T-cell (primary cell): ENCODE results near the gene P2RY8. TPM values are rescaled to one million over a fixed set of nuclear protein-coding genes. Genes with fewer than 3 reads are reported as not detected.

ENCODE experiments used
- ATAC-seq, 4 experiments: fragments of 200-7000 bp in 3 of 4; fragments of 150-1000 bp in 1 of 4; cut with Tn5 transposase; replicated peaks in 1 of 4; 1 replicate in 3 of 4; 2 replicates in 1 of 4; pipeline ENCODE4 v1.10.0; 2021; ENCODE audit warnings: moderate library complexity in 3 of 4, mild to moderate bottlenecking in 2 of 4, moderate number of reproducible peaks in 1 of 4
- CTCF ChIA-PET, 2 donors: fragments of 300-600 bp; sonication (Branson Sonifier 250); formaldehyde crosslinking; loops; one replicate each; lab custom pipeline; 2022; ENCODE audit warnings: antibody characterized with exemption in 2 of 2; lab: Charles Lee
- POLR2A ChIA-PET, 2 donors: fragments of 300-600 bp; sonication (Branson Sonifier 250); formaldehyde crosslinking; loops; one replicate each; lab custom pipeline; 2022; ENCODE audit warnings: antibody characterized with exemption in 2 of 2; lab: Charles Lee
- DNase-seq, 35 experiments: peaks; one replicate each; pipeline versions ENCODE4 v3.0.0 to v3.0.0-alpha.2; 2013 to 2023
- H3K27ac ChIP-seq: one replicate; pipeline ENCODE4 v1.5.1; 2013; ENCODE audit warnings: low read length
- H3K27me3 ChIP-seq, 2 experiments: replicated peaks in 1 of 2; 1 replicate in 1 of 2; 2 replicates in 1 of 2; pipeline versions ENCODE4 v1.6.1 to v1.7.0; 2013; ENCODE audit warnings: low read length in 1 of 2, mixed read lengths in 1 of 2; ENCODE audit not compliant: control insufficient read depth in 2 of 2, insufficient read depth in 2 of 2; ENCODE audit errors: extremely low read depth in 1 of 2
- H3K36me3 ChIP-seq, 2 donors: 1 replicate in 1 of 2; 2 replicates in 1 of 2; pipeline versions ENCODE4 v1.6.1 to v1.7.0; 2013; ENCODE audit warnings: low read length in 1 of 2; ENCODE audit not compliant: control insufficient read depth in 2 of 2, insufficient read depth in 1 of 2; ENCODE audit errors: extremely low read depth in 1 of 2
- H3K4me1 ChIP-seq, 2 experiments: 1 replicate in 1 of 2; 2 replicates in 1 of 2; pipeline versions ENCODE4 v1.6.1 to v1.7.0; 2013; ENCODE audit warnings: low read length in 2 of 2, mixed read lengths in 1 of 2; ENCODE audit not compliant: insufficient read depth in 2 of 2, control insufficient read depth in 1 of 2; ENCODE audit errors: extremely low read depth in 1 of 2
- H3K4me3 ChIP-seq, 2 donors: 1 replicate in 1 of 2; 2 replicates in 1 of 2; pipeline versions ENCODE4 v1.5.1 to v1.7.0; 2013; ENCODE audit warnings: mild to moderate bottlenecking in 2 of 2, low read length in 1 of 2, moderate library complexity in 1 of 2; ENCODE audit not compliant: control insufficient read depth in 1 of 2; ENCODE audit errors: extremely low read depth in 1 of 2
- H3K9me3 ChIP-seq: 2 replicates; pipeline ENCODE4 v1.7.0; 2013
- H3K27ac Mint-ChIP-seq, 2 donors: one replicate each; pipeline ENCODE4 v1.8.0; 2020 to 2021; ENCODE audit warnings: mild to moderate bottlenecking in 2 of 2, mixed read lengths in 2 of 2
- H3K27me3 Mint-ChIP-seq, 2 donors: one replicate each; pipeline ENCODE4 v1.8.0; 2021 to 2022; ENCODE audit warnings: mixed read lengths in 2 of 2
- H3K36me3 Mint-ChIP-seq: one replicate; pipeline ENCODE4 v1.8.0; 2021; ENCODE audit warnings: mixed read lengths
- H3K4me1 Mint-ChIP-seq, 3 donors: one replicate each; pipeline ENCODE4 v1.8.0; 2020 to 2022; ENCODE audit warnings: mixed read lengths in 3 of 3, mild to moderate bottlenecking in 1 of 3
- H3K4me3 Mint-ChIP-seq, 3 donors: one replicate each; pipeline ENCODE4 v1.8.0; 2020 to 2022; ENCODE audit warnings: mild to moderate bottlenecking in 3 of 3, mixed read lengths in 3 of 3, moderate library complexity in 3 of 3
- H3K9me3 Mint-ChIP-seq, 3 donors: one replicate each; pipeline ENCODE4 v1.8.0; 2020 to 2022; ENCODE audit warnings: mixed read lengths in 3 of 3
- WGBS: methylation state at CpG from one replicate; pipeline ENCODE4 v1.1.5; 2013; ENCODE audit warnings: missing lambda C conversion rate; ENCODE audit not compliant: insufficient coverage; 5-methylcytosine and 5-hydroxymethylcytosine counted together
- total RNA-seq, 35 experiments: library from RNA in 6 of 35; stranded (reverse) in 6 of 35; fragments of 120-200 nt in 1 of 35; gene quantifications; one replicate each; pipeline versions ENCODE4 v1.2.1 to v1.2.4 and lab custom pipeline; 2013 to 2026

The P2RY8 gene
- total RNA-seq, 5 donors from 2014 or later (not counting 1 experiment from before 2014, with no cell fraction given): 114 to 219 (median 182) TPM

DNA sequence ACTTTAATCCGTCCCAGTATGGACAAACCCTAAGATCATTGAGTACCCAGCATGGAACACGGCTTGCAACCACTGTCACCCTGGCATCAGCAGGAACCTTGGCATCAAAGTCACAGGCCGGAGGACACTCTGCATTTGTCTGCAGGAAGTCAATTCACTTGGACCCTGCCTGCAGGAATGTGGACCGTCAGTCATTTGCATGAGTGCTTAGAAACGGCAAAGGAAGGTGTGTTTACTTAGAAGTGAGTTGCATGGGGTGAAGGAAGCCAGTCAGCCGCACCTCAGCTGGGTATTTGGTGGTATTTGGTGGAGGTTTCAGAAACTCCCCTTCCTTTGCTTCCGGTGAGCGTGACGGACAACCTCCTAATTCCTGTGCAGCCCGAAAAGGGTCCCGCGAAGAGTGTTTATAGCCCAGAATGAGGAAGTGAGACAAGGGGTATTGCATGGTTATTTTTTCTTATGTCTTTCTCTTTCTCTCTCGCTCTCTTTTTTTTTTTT is 15.5 kb downstream of the P2RY8 start:
- ChIA-PET POLR2A (no interaction called here), CTCF (no interaction called here)
- peaks cover 0 to 9% (median 0%) of the 10 kb centered on the region in 3 donors for H3K9me3 Mint-ChIP-seq
- H3K27me3 ChIP-seq: no peaks in the 10 kb centered on the region
- H3K27ac ChIP-seq: peak overlapping the region; percentile 50
- ATAC-seq (peak; percentile 75 to 91 (median 88)), DNase-seq (peak in 34 of 35 experiments; percentile 29 to 87 (median 70))
- WGBS: 31% methylated on average over 4 of the region's 13 CpGs
- no peaks in the 10 kb centered on the region for H3K9me3 ChIP-seq
- peaks cover 40% of the 10 kb centered on the region for H3K36me3 Mint-ChIP-seq
- H3K36me3 ChIP-seq: peaks cover 0 to 19% of the 10 kb centered on the region in 2 donors
- peaks cover 7 to 50% of the 10 kb centered on the region in 2 experiments for H3K4me1 ChIP-seq
- peak overlapping the region; percentile 3 to 15 for H3K4me3 ChIP-seq
- H3K4me1 Mint-ChIP-seq: peaks cover 51 to 56% (median 54%) of the 10 kb centered on the region in 3 donors
- H3K4me3 Mint-ChIP-seq: peak overlapping the region; percentile 69 to 79 (median 74)
- H3K27me3 Mint-ChIP-seq: no peaks in the 10 kb centered on the region
- H3K27ac Mint-ChIP-seq: peak overlapping the region; percentile 91 to 92

DNA sequence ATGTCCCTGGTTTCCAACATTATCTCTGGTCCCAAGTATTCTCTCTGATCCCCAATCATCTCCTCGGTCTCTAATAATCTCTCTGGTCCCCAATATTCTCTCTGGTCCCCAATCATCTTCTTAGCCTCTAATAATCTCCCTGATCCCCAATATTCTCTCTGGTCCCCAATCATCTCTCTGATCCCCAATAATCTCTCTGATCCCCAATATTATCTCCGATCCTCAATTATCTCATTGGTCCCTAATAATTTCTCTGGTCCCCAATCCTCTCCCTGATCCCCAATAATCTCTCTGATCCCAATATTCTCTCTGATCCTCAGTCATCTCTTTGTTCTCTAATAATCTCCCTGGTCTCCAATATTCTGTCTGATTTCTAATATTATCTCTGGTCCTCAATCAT is 16.6 kb downstream of the P2RY8 start:
- ChIA-PET POLR2A (no interaction called here), CTCF (no interaction called here)
- no peaks in the 10 kb centered on the region for H3K27me3 ChIP-seq
- Mint-ChIP-seq H3K36me3 (peaks cover 45% of the 10 kb centered on the region), H3K27ac (peak overlapping the region; percentile 52 to 83), H3K27me3 (no peaks in the 10 kb centered on the region), H3K4me1 (peaks cover 55 to 62% (median 61%) of the 10 kb centered on the region in 3 donors), H3K4me3 (peak overlapping the region in 1 of 3 donors; percentile 69), H3K9me3 (peaks cover 0 to 9% (median 0%) of the 10 kb centered on the region in 3 donors)
- ATAC-seq (no peak), DNase-seq (no peak)
- H3K9me3 ChIP-seq: no peaks in the 10 kb centered on the region
- peaks cover 7 to 56% of the 10 kb centered on the region in 2 experiments for H3K4me1 ChIP-seq
- WGBS: 89% methylated on average over 2 of the region's 2 CpGs
- peak overlapping the region; percentile 11 for H3K27ac ChIP-seq
- H3K4me3 ChIP-seq: no peak overlapping the region
- peaks cover 0 to 19% of the 10 kb centered on the region in 2 donors for H3K36me3 ChIP-seq

DNA sequence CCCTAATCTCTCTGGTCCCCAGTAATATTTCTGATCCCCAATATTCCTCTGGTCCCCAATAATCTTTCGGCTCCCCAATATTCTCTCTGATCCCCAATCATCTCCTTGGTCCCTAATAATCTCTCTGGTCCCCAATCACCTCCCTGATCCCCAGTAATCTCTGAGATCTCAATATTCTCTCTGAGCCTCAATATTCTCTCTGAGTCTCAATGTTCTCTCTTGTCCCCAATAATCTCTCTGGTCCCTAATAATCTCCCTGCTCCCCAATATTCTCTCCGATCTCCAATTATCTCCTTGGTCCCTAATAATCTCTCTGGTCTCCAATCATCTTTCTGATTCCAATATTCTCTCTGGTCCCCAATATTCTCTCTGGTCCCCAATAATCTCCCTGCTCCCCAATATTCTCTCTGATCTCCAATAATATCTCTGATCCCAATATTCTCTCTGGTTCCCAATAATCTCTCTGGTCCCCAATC is 17.9 kb downstream of the P2RY8 start:
- Histone ChIP-seq H3K36me3 (peaks cover 0 to 14% of the 10 kb centered on the region in 2 donors), H3K4me3 (no peak overlapping the region), H3K4me1 (peaks cover 7 to 52% of the 10 kb centered on the region in 2 experiments), H3K9me3 (no peaks in the 10 kb centered on the region), H3K27me3 (no peaks in the 10 kb centered on the region), H3K27ac (no peak overlapping the region)
- peak overlapping the region in 1 of 3 donors; percentile 9 for H3K4me3 Mint-ChIP-seq
- DNase-seq: no peak
- H3K27ac Mint-ChIP-seq: peak overlapping the region; percentile 45 to 83
- POLR2A ChIA-PET: no interaction called here
- peaks cover 0 to 9% (median 0%) of the 10 kb centered on the region in 3 donors for H3K9me3 Mint-ChIP-seq
- CTCF ChIA-PET: no interaction called here
- H3K27me3 Mint-ChIP-seq: no peaks in the 10 kb centered on the region
- WGBS: 96% methylated on average over 2 of the region's 2 CpGs
- peaks cover 55 to 62% (median 61%) of the 10 kb centered on the region in 3 donors for H3K4me1 Mint-ChIP-seq
- no peak for ATAC-seq
- peaks cover 46% of the 10 kb centered on the region for H3K36me3 Mint-ChIP-seq

DNA sequence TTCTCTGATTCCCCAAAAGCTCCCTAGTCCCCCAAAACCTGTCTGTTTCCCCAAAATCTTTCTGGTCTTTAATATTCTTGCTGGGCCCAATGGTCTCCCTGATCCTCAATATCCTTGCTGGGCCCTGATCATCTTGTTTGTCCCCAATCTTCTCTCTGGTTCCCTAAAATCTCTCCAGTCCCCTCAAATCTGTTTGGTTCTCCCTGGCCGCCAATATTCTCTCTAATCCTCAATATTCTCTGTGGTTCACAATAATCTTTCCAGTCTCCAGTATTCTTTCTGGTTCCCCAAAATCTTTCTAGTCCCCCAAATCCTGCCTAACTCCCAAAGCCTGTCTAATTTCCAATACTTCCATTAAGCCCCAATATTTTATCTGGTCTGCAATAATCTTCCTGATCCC is 18.5 kb downstream of the P2RY8 start:
- Mint-ChIP-seq H3K27me3 (no peaks in the 10 kb centered on the region), H3K27ac (peak overlapping the region; percentile 36 to 83), H3K9me3 (peaks cover 0 to 9% (median 4%) of the 10 kb centered on the region in 3 donors), H3K4me3 (peak overlapping the region in 1 of 3 donors; percentile 9), H3K4me1 (peaks cover 55 to 67% (median 61%) of the 10 kb centered on the region in 3 donors), H3K36me3 (peaks cover 52% of the 10 kb centered on the region)
- no peak for DNase-seq
- H3K4me1 ChIP-seq: peaks cover 7 to 48% of the 10 kb centered on the region in 2 experiments
- 92% methylated on average over 1 of the region's 1 CpG for WGBS
- ATAC-seq: no peak
- POLR2A ChIA-PET: no interaction called here
- CTCF ChIA-PET: no interaction called here
- H3K9me3 ChIP-seq: no peaks in the 10 kb centered on the region
- peaks cover 0 to 18% of the 10 kb centered on the region in 2 donors for H3K36me3 ChIP-seq
- H3K27me3 ChIP-seq: no peaks in the 10 kb centered on the region
- no peak overlapping the region for H3K4me3 ChIP-seq
- H3K27ac ChIP-seq: peak overlapping the region; percentile 9

DNA sequence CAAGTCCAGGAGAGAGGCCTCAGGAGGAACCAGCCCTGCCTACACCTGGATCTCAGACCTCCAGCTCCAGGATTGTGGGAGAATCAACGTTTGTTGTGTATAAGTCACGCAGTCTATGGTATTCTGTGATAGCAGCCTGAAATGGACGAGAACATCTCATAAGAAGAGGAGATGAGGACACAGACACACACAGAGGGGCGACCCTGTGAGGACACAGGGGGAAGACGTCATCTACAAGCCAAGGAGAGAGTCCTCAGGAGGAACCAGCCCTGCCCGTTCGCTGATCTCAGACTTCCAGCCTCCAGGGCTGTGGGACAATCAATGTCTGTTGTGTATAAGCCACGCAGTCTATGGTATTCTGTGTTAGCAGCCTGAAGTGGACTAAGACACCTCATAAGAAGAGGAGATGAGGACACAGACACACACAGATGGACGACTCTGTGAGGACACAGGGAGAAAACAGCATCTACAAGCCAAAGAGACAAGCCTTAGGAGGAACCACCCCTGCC is 20.3 kb downstream of the P2RY8 start:
- Histone ChIP-seq H3K27ac (no peak overlapping the region), H3K4me1 (peaks cover 4 to 31% of the 10 kb centered on the region in 2 experiments), H3K4me3 (no peak overlapping the region), H3K27me3 (no peaks in the 10 kb centered on the region), H3K36me3 (peaks cover 6 to 23% of the 10 kb centered on the region in 2 donors), H3K9me3 (no peaks in the 10 kb centered on the region)
- WGBS: 91% methylated on average over 4 of the region's 9 CpGs
- ChIA-PET POLR2A (no interaction called here), CTCF (no interaction called here)
- Mint-ChIP-seq H3K4me1 (peaks cover 51 to 66% (median 53%) of the 10 kb centered on the region in 3 donors), H3K4me3 (peak overlapping the region in 1 of 3 donors; percentile 3), H3K36me3 (peaks cover 58% of the 10 kb centered on the region), H3K9me3 (peaks cover 2 to 10% (median 9%) of the 10 kb centered on the region in 3 donors), H3K27me3 (no peaks in the 10 kb centered on the region), H3K27ac (peak overlapping the region; percentile 64 to 74)
- DNase-seq (no peak), ATAC-seq (no peak)

DNA sequence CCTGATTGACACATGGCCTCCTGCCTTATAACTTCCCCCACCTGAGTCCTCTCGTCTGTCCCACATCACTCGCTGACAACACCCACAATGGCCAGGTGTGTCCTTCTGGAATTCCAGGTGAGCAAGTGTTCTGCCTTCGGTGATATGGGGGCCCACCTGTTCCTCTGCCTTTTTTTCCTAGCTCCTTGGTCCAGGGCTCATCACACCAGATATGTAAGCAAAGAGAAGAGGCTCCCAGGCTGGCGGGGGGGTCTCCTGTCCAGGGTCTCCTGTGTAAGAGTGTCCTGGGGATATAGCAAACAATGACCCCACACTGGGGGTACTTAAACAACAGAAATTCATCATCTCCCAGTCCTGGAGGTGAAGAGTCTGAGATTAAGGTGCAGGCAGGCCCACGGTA is 25.2 kb downstream of the P2RY8 start:
- ChIA-PET POLR2A (no interaction called here), CTCF (no interaction called here)
- H3K9me3 Mint-ChIP-seq: peaks cover 0 to 10% (median 2%) of the 10 kb centered on the region in 3 donors
- H3K36me3 Mint-ChIP-seq: peaks cover 38% of the 10 kb centered on the region
- Histone ChIP-seq H3K4me1 (peaks cover 0 to 24% of the 10 kb centered on the region in 2 experiments), H3K9me3 (no peaks in the 10 kb centered on the region), H3K27ac (no peak overlapping the region), H3K4me3 (no peak overlapping the region), H3K36me3 (peaks cover 18 to 39% of the 10 kb centered on the region in 2 donors), H3K27me3 (no peaks in the 10 kb centered on the region)
- no peak for DNase-seq
- H3K27ac Mint-ChIP-seq: peak overlapping the region; percentile 24 to 34
- H3K4me1 Mint-ChIP-seq: peaks cover 19 to 32% (median 25%) of the 10 kb centered on the region in 3 donors
- no peaks in the 10 kb centered on the region for H3K27me3 Mint-ChIP-seq
- no peak for ATAC-seq
- no peak overlapping the region for H3K4me3 Mint-ChIP-seq
- WGBS: 92% methylated on average over 4 of the region's 5 CpGs
